Endometrial microvascular endothelial cells (primary cell): Measurements from ENCODE around the gene DNAJA4. TPM values are rescaled to one million over a fixed set of nuclear protein-coding genes. Genes with fewer than 3 reads are reported as not detected.
"Not testable (repeated sequence)": the region's sequence is repeated elsewhere in the genome, so short reads cannot be mapped to it uniquely, and the experiment has no call there.

Experiments
- in situ Hi-C: cut with HindIII; loops from 2 replicates; pipeline ENCODE4 v1.10.0; 2017; ENCODE audit warnings: low sequenced_read_pairs, low pct_unique_long_range_greater_than_20kb; ENCODE audit errors: inconsistent ontology term
- total RNA-seq: library from RNA; depleted of rRNA; stranded (reverse); fragments of >200 nt; gene quantifications from one replicate; pipeline ENCODE4 v1.2.3, GENCODE V29; 2015; ENCODE audit errors: inconsistent ontology term

The DNAJA4 gene
- total RNA-seq, 1 donor from 2014 or later = 8.5 TPM

GRCh38 chr15:78243058-78243457 lies 21.3 kb upstream of the DNAJA4 start:
- in situ Hi-C loops = no loop called here

GRCh38 chr15:78243491-78243941 lies 20.8 kb upstream of the DNAJA4 start:
- in situ Hi-C loops = no loop called here

GRCh38 chr15:78244101-78244500 lies 20.3 kb upstream of the DNAJA4 start:
- in situ Hi-C loops = no loop called here

- in situ Hi-C loops = no loop called here
Observed at GRCh38 chr15:78244893-78245292, 19.5 kb upstream of the DNAJA4 start.

- in situ Hi-C loops = not testable (repeated sequence)
Observed at GRCh38 chr15:78245392-78245791, 19.0 kb upstream of the DNAJA4 start.

GRCh38 chr15:78245976-78246620 lies 18.3 kb upstream of the DNAJA4 start:
- in situ Hi-C loops = not testable (repeated sequence)

- in situ Hi-C loops = no loop called here
Observed at GRCh38 chr15:78247911-78248310, 16.5 kb upstream of the DNAJA4 start.

GRCh38 chr15:78249131-78249530 lies 15.2 kb upstream of the DNAJA4 start:
- in situ Hi-C loops = no loop called here

- in situ Hi-C loops = loop anchor here (25.0 kb wide), 1 partner anchor 114 kb away; the partner anchor contains the start of genes CIB2 and IDH3A
Observed at GRCh38 chr15:78251136-78251535, 13.2 kb upstream of the DNAJA4 start.

- in situ Hi-C loops = loop anchor here (25.0 kb wide), 1 partner anchor 118 kb away; the partner anchor contains the start of genes CIB2 and IDH3A
Observed at GRCh38 chr15:78255421-78256043, 8.8 kb upstream of the DNAJA4 start.

GRCh38 chr15:78256044-78256437 lies 8.3 kb upstream of the DNAJA4 start:
- in situ Hi-C loops = loop anchor here (25.0 kb wide), 1 partner anchor 119 kb away; the partner anchor contains the start of genes CIB2 and IDH3A

GRCh38 chr15:78257681-78258080 lies 6.7 kb upstream of the DNAJA4 start:
- in situ Hi-C loops = loop anchor here (25.0 kb wide), 1 partner anchor 120 kb away; the partner anchor contains the start of genes CIB2 and IDH3A

- in situ Hi-C loops = loop anchor here (25.0 kb wide), 1 partner anchor 122 kb away; the partner anchor contains the start of genes CIB2 and IDH3A
Observed at GRCh38 chr15:78259232-78259631, 5.1 kb upstream of the DNAJA4 start.

- in situ Hi-C loops = loop anchor here (25.0 kb wide), 1 partner anchor 123 kb away; the partner anchor contains the start of genes CIB2 and IDH3A
Observed at GRCh38 chr15:78260489-78260888, 3.9 kb upstream of the DNAJA4 start.

- in situ Hi-C loops = loop anchor here (25.0 kb wide), 1 partner anchor 124 kb away; the partner anchor contains the start of genes CIB2 and IDH3A
Observed at GRCh38 chr15:78261062-78261461, 3.3 kb upstream of the DNAJA4 start.

- in situ Hi-C loops = loop anchor here (25.0 kb wide), 1 partner anchor 126 kb away; the partner anchor contains the start of genes CIB2 and IDH3A
Observed at GRCh38 chr15:78263351-78263781, 996 bp upstream of the DNAJA4 start.

GRCh38 chr15:78263907-78264303 lies 457 bp upstream of the DNAJA4 start:
- in situ Hi-C loops = loop anchor here (25.0 kb wide), 1 partner anchor 127 kb away; the partner anchor contains the start of genes CIB2 and IDH3A

- in situ Hi-C loops = loop anchor here (25.0 kb wide), 1 partner anchor 128 kb away; the partner anchor contains the start of genes CIB2 and IDH3A
Observed at GRCh38 chr15:78265137-78265460, 737 bp downstream of the DNAJA4 start.

GRCh38 chr15:78265752-78266224 lies 1.4 kb downstream of the DNAJA4 start:
- in situ Hi-C loops = loop anchor here (25.0 kb wide), 1 partner anchor 128 kb away; the partner anchor contains the start of genes CIB2 and IDH3A
